HepG2 (cell line): ENCODE data around the gene RASAL1.

ENCODE experiments used
- ARNT ChIP-seq: fragments of 450-650 bp; IDR thresholded peaks from 2 replicates; pipeline ENCODE4 v1.6.1; 2017
- FIP1L1 ChIP-seq: fragments of 200-400 bp; formaldehyde crosslinking; IDR thresholded peaks from 2 replicates; pipeline ENCODE4 v1.6.1; 2018; ENCODE audit warnings: low read depth, mild to moderate bottlenecking, low read length, moderate library complexity, borderline replicate concordance; ENCODE audit not compliant: insufficient read depth
- MEIS2 ChIP-seq: sonication (generic); formaldehyde crosslinking; IDR thresholded peaks from 2 replicates; pipeline ENCODE4 v1.9.0; 2021; ENCODE audit warnings: mild to moderate bottlenecking, missing genetic modification reagents
- MTA1 ChIP-seq: sonication (generic); formaldehyde crosslinking; IDR thresholded peaks from 2 replicates; pipeline ENCODE4 v1.4.0; 2020; ENCODE audit warnings: missing genetic modification reagents, mild to moderate bottlenecking, borderline replicate concordance
- POLR2A ChIP-seq, 2 experiments: IDR thresholded peaks; 2 replicates each; pipeline ENCODE4 v1.6.1; 2011; ENCODE audit warnings: low read depth in 2 of 2, low read length in 2 of 2, mild to moderate bottlenecking in 1 of 2, moderate library complexity in 1 of 2; ENCODE audit not compliant: insufficient read depth in 1 of 2
- RARA ChIP-seq: IDR thresholded peaks from 2 replicates; pipeline ENCODE4 v1.6.1; 2016; ENCODE audit warnings: missing genetic modification reagents, missing compliant biosample characterization
- SALL2 ChIP-seq: sonication (generic); formaldehyde crosslinking; IDR thresholded peaks from 2 replicates; pipeline ENCODE4 v1.8.1; 2023; ENCODE audit warnings: mild to moderate bottlenecking, missing genetic modification reagents, inconsistent platforms
- ZMAT3 ChIP-seq: sonication (generic); formaldehyde crosslinking; conservative IDR thresholded peaks from 2 replicates; pipeline ENCODE4 v1.7.0; 2021; ENCODE audit warnings: missing genetic modification reagents
- ZNF451 ChIP-seq: sonication (generic); formaldehyde crosslinking; IDR thresholded peaks from 2 replicates; pipeline ENCODE4 v1.5.0; 2020; ENCODE audit warnings: mild to moderate bottlenecking, missing genetic modification reagents
- ZSCAN12 ChIP-seq: sonication (generic); formaldehyde crosslinking; IDR thresholded peaks from 2 replicates; pipeline ENCODE4 v1.9.0; 2021; ENCODE audit warnings: mild to moderate bottlenecking, missing genetic modification reagents
- TF ChIP-seq, protein P1 (sequence below): sonication (generic); formaldehyde crosslinking; IDR thresholded peaks from 2 replicates; pipeline ENCODE4 v1.4.0; 2020; ENCODE audit warnings: missing genetic modification reagents, borderline replicate concordance
- TF ChIP-seq, protein P2 (sequence below): sonication (generic); formaldehyde crosslinking; IDR thresholded peaks from 2 replicates; pipeline ENCODE4 v1.5.0; 2020; ENCODE audit warnings: missing genetic modification reagents
- TF ChIP-seq, protein P3 (sequence below): sonication (generic); formaldehyde crosslinking; IDR thresholded peaks from 2 replicates; pipeline ENCODE4 v1.4.0; 2020; ENCODE audit warnings: mild to moderate bottlenecking, missing genetic modification reagents

DNA sequence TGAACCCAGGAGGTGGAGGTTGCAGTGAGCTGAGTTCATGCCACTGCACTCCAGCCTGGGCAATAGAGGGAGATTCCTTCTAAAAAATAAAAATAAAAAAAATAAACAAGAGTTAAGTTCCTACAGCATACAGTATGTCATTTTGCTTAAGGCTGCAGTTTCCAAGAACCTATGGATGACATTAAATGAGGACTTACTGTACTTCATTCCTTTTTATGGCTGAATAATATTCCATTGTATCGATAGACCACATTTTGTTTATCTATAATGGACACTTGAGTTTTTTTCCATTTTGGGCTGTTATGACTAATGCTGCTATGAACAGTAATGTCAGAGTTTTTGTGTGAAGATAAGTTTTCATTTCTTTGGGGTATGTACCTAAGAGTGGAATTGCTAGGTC is 17.4 kb downstream of the RASAL1 start:
- TF ChIP-seq ARNT (no peak), ZSCAN12 (CRISPR knock-in tag) (no peak), MTA1 (no peak), ZMAT3 (no peak), MEIS2 (CRISPR knock-in tag) (no peak), RARA (CRISPR knock-in tag) (no peak), POLR2A (IDR thresholded peaks at IDR 0.05; ENCODE audit: insufficient read depth in 1 of 2, low read depth in 2 of 2, low read length in 2 of 2) (no peak), ZNF451 (CRISPR knock-in tag) (no peak), SALL2 (CRISPR knock-in tag) (no peak), FIP1L1 (no peak)
- TF ChIP-seq, protein P1, sequence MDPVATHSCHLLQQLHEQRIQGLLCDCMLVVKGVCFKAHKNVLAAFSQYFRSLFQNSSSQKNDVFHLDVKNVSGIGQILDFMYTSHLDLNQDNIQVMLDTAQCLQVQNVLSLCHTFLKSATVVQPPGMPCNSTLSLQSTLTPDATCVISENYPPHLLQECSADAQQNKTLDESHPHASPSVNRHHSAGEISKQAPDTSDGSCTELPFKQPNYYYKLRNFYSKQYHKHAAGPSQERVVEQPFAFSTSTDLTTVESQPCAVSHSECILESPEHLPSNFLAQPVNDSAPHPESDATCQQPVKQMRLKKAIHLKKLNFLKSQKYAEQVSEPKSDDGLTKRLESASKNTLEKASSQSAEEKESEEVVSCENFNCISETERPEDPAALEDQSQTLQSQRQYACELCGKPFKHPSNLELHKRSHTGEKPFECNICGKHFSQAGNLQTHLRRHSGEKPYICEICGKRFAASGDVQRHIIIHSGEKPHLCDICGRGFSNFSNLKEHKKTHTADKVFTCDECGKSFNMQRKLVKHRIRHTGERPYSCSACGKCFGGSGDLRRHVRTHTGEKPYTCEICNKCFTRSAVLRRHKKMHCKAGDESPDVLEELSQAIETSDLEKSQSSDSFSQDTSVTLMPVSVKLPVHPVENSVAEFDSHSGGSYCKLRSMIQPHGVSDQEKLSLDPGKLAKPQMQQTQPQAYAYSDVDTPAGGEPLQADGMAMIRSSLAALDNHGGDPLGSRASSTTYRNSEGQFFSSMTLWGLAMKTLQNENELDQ (CRISPR knock-in tag) = no peak
- TF ChIP-seq, protein P2, sequence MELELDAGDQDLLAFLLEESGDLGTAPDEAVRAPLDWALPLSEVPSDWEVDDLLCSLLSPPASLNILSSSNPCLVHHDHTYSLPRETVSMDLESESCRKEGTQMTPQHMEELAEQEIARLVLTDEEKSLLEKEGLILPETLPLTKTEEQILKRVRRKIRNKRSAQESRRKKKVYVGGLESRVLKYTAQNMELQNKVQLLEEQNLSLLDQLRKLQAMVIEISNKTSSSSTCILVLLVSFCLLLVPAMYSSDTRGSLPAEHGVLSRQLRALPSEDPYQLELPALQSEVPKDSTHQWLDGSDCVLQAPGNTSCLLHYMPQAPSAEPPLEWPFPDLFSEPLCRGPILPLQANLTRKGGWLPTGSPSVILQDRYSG (CRISPR knock-in tag) = no peak
- TF ChIP-seq, protein P3, sequence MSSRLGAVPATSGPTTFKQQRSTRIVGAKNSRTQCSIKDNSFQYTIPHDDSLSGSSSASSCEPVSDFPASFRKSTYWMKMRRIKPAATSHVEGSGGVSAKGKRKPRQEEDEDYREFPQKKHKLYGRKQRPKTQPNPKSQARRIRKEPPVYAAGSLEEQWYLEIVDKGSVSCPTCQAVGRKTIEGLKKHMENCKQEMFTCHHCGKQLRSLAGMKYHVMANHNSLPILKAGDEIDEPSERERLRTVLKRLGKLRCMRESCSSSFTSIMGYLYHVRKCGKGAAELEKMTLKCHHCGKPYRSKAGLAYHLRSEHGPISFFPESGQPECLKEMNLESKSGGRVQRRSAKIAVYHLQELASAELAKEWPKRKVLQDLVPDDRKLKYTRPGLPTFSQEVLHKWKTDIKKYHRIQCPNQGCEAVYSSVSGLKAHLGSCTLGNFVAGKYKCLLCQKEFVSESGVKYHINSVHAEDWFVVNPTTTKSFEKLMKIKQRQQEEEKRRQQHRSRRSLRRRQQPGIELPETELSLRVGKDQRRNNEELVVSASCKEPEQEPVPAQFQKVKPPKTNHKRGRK = no peak
